WERI-Rb-1 (cell line): Measurements from ENCODE around the gene CDC42EP5.

Experiments used
- DNase-seq: peaks from one replicate; pipeline ENCODE4 v3.0.0-alpha.2; 2020
- H3K27ac ChIP-seq: fragments of 250-450 bp; sonication (Bioruptor Pico); 2 replicates; pipeline ENCODE4 v1.5.1; 2020; ENCODE audit warnings: mild to moderate bottlenecking, moderate library complexity
- H3K27me3 ChIP-seq: fragments of 250-450 bp; sonication (Bioruptor Pico); 2 replicates; pipeline ENCODE4 v1.5.1; 2021; ENCODE audit warnings: mild to moderate bottlenecking, low read depth, moderate library complexity; ENCODE audit not compliant: insufficient read depth, severe bottlenecking
- H3K36me3 ChIP-seq: fragments of 250-450 bp; sonication (Bioruptor Pico); 2 replicates; pipeline ENCODE4 v1.5.1; 2020; ENCODE audit warnings: mild to moderate bottlenecking, moderate library complexity
- H3K4me3 ChIP-seq: 2 replicates; pipeline ENCODE4 v1.5.1; 2011; ENCODE audit warnings: low read depth, mild to moderate bottlenecking, control low read depth, low read length
- H3K9me3 ChIP-seq: fragments of 250-450 bp; sonication (Bioruptor Pico); 2 replicates; pipeline ENCODE4 v1.5.1; 2021; ENCODE audit warnings: mild to moderate bottlenecking, moderate library complexity; ENCODE audit not compliant: severe bottlenecking
- TF ChIP-seq, protein P1 (sequence below): IDR thresholded peaks from 2 replicates; pipeline ENCODE4 v1.5.1; 2011; ENCODE audit warnings: low read depth, mild to moderate bottlenecking, control low read depth, inconsistent platforms, low read length

The CDC42EP5 gene

DNA sequence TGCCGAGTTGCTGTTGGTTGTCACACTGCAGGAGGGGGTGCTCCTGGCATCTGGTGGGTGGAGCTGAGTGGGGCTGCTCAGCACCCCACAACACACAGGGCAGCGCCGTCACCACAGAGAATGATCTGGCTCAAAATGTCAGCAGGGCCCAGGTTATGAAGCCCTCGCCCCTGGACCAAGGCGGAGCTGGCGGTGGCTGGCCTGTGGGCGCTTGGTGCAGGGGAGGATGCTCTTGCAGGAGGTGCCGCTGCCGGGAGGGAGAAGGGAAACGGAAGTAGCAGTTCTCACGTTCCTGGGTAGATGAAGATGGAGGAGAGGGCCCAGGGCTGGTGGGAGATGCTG is 38.3 kb downstream of the CDC42EP5 start:
- Histone ChIP-seq H3K9me3 (no peaks in the 10 kb centered on the region), H3K27ac (no peak overlapping the region), H3K27me3 (no peaks in the 10 kb centered on the region), H3K4me3 (no peak overlapping the region), H3K36me3 (peaks cover 3% of the 10 kb centered on the region)
- DNase-seq = no peak
- TF ChIP-seq, protein P1, sequence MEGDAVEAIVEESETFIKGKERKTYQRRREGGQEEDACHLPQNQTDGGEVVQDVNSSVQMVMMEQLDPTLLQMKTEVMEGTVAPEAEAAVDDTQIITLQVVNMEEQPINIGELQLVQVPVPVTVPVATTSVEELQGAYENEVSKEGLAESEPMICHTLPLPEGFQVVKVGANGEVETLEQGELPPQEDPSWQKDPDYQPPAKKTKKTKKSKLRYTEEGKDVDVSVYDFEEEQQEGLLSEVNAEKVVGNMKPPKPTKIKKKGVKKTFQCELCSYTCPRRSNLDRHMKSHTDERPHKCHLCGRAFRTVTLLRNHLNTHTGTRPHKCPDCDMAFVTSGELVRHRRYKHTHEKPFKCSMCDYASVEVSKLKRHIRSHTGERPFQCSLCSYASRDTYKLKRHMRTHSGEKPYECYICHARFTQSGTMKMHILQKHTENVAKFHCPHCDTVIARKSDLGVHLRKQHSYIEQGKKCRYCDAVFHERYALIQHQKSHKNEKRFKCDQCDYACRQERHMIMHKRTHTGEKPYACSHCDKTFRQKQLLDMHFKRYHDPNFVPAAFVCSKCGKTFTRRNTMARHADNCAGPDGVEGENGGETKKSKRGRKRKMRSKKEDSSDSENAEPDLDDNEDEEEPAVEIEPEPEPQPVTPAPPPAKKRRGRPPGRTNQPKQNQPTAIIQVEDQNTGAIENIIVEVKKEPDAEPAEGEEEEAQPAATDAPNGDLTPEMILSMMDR = no peak

DNA sequence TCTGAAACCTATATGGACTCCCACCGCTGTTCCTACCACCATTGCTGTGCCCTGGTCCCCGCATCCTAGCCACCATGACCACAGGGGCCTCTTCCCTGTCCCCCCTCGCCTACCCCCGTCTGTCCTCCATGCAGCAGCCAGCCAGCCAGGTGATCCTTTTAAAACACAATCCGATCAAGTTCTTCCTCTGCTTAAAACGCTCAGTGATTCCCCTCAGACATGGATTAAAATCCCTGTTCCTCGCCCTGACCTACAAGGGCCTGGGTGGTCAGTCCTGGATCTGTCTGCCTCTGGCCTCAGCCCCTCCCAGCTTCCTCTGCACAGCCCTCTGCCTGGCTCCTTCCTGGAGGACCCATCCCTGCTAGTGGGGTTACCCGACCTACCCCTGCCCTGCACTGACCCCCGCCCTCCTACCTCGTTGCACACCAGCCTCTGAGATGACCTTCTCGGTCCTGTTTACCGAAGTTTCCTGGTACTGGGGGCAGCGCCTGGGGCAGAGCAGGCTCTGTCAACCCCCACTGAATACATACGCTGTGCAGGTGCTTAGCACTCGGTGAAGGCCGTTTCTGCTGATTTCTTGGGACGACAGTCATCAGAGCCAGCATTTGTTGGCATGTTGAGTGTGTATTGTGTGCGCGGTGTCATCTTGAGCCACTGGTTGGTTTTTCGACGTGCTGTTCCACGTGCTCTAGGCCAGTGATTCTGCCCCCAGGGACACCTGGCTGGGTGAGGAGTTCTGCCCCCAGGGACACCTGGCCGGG is 38.8 kb downstream of the CDC42EP5 start:
- H3K27me3 ChIP-seq = no peaks in the 10 kb centered on the region
- no peak overlapping the region for H3K4me3 ChIP-seq
- peaks cover 3% of the 10 kb centered on the region for H3K36me3 ChIP-seq
- DNase-seq = peak; percentile 57
- no peaks in the 10 kb centered on the region for H3K9me3 ChIP-seq
- no peak overlapping the region for H3K27ac ChIP-seq
- TF ChIP-seq, protein P1 = no peak

DNA sequence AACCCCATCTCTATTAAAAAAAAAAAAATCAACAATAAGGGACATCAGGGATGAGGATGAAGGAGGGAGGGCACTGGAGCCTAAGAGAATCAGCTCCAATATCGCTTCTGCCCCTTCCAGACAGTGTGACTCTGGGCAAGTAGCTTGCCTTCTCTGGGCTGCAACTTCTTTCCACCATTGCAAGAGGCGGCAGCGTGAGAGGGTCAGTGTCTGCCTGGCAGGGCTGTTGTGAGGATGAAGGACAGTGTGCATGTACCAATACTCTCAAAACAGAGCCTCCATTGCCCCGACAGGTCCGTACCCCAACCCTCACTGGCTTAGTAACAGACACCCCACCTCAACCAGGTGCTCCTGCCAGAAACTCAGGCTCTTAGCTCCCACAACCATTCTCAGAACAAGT is 39.4 kb downstream of the CDC42EP5 start:
- TF ChIP-seq, protein P1 = no peak
- H3K27me3 ChIP-seq = no peaks in the 10 kb centered on the region
- H3K27ac ChIP-seq = no peak overlapping the region
- no peak overlapping the region for H3K4me3 ChIP-seq
- no peaks in the 10 kb centered on the region for H3K36me3 ChIP-seq
- DNase-seq = no peak
- no peaks in the 10 kb centered on the region for H3K9me3 ChIP-seq

DNA sequence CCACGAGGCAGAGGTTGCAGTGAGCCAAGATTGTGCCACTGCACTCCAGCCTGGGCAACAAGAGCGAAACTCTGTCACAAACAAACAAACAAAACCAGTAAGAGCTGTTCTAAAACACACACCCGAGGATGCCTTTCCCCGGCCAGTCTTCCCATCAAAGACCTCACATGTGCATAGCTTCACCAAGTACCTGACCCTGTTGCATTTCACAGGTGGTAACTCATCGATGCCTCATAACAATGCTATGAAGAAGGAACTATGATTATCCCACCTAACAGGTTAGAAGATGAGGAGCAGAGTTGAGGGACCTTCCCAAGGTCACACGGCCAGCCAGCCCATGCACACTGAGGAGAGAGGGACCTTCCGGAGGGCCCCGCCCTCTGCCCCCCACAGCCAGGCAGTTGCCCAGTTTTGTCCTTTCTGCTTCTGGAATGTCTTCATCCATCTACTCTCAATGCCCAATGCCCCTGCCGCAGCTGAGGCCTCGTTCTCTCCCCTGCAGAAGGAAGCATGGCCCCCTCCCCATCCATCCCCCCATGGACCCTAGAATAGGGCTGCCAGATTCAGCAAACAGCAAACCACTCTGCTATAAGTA is 40.9 kb downstream of the CDC42EP5 start:
- Histone ChIP-seq H3K36me3 (no peaks in the 10 kb centered on the region), H3K9me3 (no peaks in the 10 kb centered on the region), H3K4me3 (no peak overlapping the region), H3K27ac (no peak overlapping the region), H3K27me3 (no peaks in the 10 kb centered on the region)
- no peak for DNase-seq
- TF ChIP-seq, protein P1 = no peak

DNA sequence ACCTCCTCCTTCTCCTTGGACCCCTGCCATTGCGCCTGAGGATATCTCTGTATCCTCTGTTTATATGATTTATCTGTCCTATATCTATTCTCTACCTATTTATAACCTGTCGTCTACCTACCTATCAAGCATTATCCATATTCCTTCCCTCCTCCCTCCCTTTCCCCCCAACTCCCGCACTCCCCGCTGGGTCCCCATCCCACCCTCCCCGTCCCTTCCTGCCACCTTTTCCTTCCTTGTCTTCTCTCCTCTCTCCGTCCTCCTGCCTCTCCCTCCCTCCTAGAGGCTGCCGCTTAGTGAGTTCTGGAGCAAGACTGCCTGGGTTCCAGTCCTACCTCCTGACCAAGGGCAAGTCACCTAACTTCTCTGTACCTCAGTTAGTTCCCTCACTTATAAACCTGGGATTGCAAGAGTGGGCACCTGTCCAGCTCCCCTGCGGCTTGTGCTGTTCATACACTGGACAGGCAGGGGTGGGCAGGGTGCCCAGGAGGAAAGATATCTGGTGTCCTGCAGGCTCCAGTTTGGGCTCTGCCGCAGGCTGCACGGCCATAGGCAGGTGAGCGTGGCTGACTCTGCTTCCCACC is 41.7 kb downstream of the CDC42EP5 start:
- H3K4me3 ChIP-seq = no peak overlapping the region
- H3K9me3 ChIP-seq = no peaks in the 10 kb centered on the region
- no peaks in the 10 kb centered on the region for H3K27me3 ChIP-seq
- no peak overlapping the region for H3K27ac ChIP-seq
- no peak for DNase-seq
- H3K36me3 ChIP-seq = no peaks in the 10 kb centered on the region
- TF ChIP-seq, protein P1 = no peak
